GM19463 (cell line): ENCODE results near the gene ITFG1.
"Not testable (repeated sequence)": the region's sequence is repeated elsewhere in the genome, so short reads cannot be mapped to it uniquely, and the experiment has no call there.

Experiments used
- ATAC-seq: cut with Tn5 transposase; IDR thresholded peaks from one replicate; pipeline ENCODE4 v1.9.1; 2021; ENCODE audit warnings: mild to moderate bottlenecking, moderate library complexity; ENCODE audit not compliant: unreplicated experiment

Gene ITFG1

GRCh38 chr16:47426806-47427205 lies 34.1 kb downstream of the ITFG1 start:
- ATAC-seq: no peak

DNA sequence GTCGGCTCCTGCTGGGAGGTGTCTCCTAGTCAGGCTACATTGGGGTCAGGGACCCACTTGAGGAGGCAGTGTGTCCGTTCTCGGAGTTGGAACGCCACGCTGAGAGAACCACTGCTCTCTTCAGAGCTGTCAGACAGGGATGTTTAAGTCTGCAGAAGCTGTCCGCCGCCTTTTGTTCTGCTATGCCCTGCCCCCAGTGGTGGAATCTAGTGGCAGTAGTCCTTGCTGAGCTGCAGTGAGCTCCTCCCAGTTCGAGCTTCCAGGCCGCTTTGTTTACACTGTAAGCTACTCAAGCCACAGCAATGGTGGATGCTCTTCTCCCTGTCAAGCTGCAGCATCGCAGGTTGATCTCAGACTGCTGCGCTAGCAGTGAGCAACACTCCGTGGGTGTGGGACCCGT lies 36.0 kb downstream of the ITFG1 start:
- no peak for ATAC-seq

DNA sequence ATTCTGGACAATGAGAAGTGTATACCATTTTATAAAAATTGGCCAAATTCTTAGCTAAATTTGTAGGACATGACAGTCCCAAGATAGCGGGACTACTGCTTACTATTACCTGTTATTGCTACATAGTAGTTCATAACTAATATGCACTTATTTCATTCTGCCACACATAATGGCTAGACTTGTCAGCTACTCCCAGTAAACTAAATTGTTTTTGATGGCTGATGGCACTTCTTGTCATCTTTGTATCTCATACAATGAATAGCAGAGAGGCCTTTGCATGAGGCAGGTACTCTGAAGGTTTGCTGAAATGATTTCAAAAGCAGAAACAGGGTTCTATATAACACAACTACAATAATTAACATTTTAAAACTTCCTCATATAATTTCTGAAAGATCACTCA lies 44.0 kb downstream of the ITFG1 start:
- no peak for ATAC-seq

- ATAC-seq: no peak
Measured at GRCh38 chr16:47413041-47413440, 47.8 kb downstream of the ITFG1 start.

DNA sequence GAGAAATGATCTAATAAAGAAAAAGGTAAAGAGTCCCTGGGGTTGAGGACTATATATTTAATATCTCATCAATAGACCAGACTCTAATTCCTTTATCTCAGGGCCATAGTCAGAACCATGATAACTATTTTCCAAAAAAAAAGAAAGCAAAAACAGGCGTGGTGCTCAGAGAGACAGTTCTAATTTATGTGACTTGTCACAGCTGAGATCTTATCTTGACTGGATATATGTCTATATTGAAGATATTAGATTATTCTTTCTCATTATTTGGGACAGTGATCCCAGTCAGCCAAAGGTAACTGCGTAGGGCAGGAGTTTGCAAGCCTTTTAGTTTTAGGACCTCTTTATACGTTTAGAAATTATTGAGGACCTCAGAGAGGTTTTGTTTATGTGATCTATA lies 52.4 kb downstream of the ITFG1 start:
- no peak for ATAC-seq

DNA sequence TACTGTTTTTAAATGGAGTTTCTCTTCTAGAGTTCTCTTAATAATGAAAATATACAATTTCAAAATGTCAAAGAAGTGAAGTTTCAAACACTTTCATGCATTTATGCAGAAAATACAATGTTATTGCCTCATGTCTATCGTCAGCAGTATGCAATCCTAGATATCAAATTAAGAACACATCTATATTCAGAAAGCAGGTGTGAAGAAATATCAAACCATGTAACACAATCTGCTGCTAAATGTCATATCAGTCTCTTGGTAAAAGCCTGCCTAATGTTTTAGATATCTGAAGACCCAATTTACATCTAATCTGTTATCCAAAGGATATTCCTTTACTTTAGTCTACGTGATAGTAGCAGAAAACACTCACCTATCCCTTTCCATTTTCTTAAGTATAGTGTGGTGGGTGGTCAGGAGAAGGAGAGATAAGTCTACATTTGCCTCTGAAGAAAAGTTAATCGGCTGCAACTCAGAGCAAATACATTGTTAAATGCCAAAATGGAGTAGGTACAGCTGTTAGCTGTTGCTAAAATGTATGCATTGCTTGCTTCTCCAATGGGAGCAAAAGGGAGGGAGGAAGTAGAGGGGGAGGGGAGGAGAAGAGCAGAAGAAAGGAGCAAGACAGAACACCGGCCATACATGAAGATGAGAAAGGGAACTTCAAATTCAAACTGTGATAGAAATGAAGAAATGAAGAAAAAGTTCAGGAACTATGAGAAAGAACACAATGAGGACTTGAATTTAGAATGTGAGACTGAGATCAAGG lies 64.9 kb downstream of the ITFG1 start:
- ATAC-seq: no peak

- peak; percentile 97 for ATAC-seq
Measured at GRCh38 chr16:47392081-47392480, 68.8 kb downstream of the ITFG1 start.

GRCh38 chr16:47388705-47389104 lies 72.2 kb downstream of the ITFG1 start:
- no peak for ATAC-seq

GRCh38 chr16:47387026-47387734 lies 73.7 kb downstream of the ITFG1 start:
- ATAC-seq: no peak

DNA sequence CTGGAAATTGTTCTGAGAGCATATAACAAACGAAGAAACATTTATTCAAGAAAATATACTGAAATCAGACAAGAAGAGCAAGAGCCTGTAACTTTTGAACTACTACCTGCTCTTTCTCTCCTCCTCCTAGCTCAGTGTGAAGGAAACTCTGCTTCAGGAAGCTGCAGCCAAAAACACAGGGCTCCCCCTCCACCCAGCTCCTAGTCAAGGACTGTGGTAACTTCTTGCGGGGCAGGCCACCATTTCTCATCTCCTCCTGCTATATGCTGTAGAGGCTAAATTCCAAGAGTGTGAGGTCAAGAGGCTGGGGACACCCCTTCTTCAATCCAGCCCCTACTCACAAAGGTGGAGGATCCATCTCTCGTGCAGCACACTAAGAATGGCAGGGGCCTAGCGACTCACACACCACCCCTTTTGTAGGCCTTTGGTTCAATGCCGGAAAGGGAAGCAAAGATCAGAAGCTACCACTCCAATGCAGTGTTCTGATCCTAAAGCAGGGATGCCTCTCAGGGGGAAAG lies 74.6 kb downstream of the ITFG1 start:
- no peak for ATAC-seq

GRCh38 chr16:47382362-47382761 lies 78.5 kb downstream of the ITFG1 start:
- ATAC-seq: no peak

DNA sequence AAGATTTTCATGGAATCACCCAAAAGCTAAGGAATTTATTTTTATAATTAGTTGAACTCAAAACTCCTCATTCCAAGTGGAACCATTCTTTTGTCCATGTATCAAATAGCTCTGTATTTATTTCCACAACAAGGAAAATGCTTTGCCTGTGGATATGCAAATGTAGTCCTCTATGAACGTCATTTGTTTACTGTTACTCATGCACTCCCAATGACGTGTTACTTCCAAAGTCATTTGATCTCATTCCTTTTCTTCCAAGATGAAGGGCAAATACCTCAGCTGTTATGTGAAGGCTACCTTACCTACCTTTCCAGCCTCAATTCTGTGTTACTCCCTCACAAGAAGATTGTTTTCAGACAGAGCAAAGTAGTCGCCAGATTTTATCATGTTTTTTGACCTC lies 83.7 kb downstream of the ITFG1 start:
- no peak for ATAC-seq

- ATAC-seq: no peak
Measured at GRCh38 chr16:47375423-47375822, 85.4 kb downstream of the ITFG1 start.

- no peak for ATAC-seq
Measured at GRCh38 chr16:47374629-47375028, 86.2 kb downstream of the ITFG1 start.

- no peak for ATAC-seq
Measured at GRCh38 chr16:47371271-47372014, 89.4 kb downstream of the ITFG1 start.

DNA sequence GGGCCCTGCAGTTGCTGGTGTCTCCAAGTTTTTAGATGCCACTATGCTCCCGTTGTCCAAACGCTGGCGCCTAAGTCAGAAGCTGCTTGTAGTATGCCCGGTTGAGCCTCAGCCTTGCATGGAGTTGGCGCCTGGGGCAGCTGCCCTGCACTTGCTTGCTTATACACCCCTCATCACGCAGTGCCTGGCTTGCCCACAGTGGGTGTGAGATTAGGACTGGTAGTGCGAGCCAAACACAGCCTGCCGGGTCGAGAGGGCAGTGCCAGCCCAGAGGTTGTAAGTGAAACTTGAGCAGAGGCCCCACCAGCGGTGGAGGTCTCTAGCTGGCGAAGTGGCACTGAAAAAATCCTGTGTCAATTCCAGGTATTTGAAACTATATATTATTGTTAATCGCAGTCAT lies 90.3 kb downstream of the ITFG1 start:
- ATAC-seq: no peak

DNA sequence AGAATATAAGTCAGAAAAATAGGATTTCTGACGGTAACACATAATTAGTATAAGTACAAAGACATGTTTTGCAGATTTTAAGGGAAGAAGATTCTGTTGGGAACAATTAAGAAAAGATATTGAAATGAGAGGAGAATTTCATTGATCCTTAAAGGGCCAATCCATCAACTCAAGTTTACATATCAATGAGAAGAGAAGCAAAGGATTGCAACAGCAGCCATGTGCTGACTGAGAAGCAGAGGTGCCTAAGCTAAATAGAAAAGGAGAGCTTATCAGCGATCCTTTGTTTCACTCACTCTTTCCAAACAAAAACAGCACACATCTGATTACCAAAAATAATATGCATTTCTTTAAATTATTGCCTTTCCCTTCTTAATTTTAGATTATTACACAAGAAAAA lies 94.6 kb downstream of the ITFG1 start:
- ATAC-seq: no peak

DNA sequence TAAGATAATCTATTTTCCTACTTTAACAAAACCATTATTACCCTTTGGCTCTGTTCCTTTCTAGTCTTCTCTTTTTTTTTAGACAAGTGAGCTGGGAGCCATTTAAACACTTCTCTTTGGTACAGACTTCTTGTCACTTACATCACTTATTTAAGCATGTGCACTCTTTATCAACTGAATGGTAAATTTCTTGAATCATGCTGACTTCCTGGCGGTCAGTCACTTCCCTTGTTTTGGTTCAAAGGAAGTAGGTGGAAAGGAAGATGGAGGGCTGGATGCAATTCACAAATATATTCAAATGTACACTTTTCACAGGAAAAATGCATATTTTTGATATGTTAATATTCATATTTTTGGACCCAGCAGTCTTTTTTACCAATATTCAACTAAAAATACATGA lies 97.1 kb downstream of the ITFG1 start:
- ATAC-seq: no peak

DNA sequence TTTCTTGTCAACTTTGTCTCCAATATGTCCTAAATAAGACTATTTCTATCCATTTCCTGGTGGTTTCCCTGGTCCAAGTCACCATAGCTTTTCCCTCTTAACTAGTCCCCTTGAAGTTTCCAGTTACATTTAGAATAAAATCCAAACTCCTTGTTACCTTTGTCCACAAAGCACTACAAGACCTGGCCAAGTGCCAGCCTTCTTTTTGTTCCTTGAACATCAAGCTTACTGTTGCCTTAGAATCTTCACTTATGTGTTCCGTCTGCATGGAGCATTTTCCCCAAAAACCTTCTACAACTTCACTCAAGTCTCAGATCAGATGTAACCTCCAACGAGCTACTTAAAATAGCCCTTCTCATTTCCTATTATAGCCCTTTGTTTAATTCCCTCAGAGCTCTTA lies 101.4 kb downstream of the ITFG1 start:
- ATAC-seq: no peak

DNA sequence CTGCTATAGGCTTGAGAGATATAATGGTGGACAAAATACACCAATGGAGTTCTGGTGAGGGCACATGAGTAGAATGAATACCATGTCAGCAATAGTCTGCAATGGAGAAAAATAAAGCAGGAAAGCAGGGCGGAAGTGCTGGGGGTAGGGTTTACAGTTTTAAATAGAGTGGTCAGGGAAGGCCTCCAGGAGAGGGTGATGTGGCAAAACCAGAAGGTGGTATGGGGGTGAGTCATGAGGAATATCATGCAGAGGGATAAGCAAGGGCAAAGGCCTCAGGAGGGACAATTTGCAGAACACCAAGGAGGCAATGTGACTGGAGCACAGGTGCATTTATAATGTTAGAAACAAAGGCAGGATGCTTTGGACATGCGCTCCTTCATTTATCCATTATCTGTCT lies 102.0 kb downstream of the ITFG1 start:
- ATAC-seq: no peak

GRCh38 chr16:47349029-47349428 lies 111.8 kb downstream of the ITFG1 start:
- not testable (repeated sequence) for ATAC-seq
